ENCODE measurements around the gene SCN4B.

SCN4B gene

DNA sequence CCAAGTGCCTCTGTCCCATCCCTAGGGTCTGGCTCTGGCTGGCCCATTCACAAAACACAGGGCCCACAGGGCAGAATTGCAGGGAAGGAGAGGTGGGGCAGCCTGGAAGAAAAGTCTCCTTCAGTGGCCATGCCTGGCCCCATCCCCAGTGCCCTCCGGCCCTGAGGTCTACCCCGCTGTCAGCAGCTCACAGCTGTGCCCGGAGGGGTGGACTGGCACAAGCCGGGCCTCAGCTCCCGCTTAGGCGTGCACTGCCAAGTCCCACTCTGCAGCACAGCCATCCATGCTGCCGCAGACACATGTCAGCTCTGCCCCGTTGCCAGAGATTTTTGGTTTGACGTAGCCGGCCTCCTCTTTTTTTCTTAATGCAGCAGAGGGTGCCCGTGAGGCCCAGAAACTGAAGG is 27.7 kb upstream of the SCN4B start:
- TF ChIP-seq, protein P1, sequence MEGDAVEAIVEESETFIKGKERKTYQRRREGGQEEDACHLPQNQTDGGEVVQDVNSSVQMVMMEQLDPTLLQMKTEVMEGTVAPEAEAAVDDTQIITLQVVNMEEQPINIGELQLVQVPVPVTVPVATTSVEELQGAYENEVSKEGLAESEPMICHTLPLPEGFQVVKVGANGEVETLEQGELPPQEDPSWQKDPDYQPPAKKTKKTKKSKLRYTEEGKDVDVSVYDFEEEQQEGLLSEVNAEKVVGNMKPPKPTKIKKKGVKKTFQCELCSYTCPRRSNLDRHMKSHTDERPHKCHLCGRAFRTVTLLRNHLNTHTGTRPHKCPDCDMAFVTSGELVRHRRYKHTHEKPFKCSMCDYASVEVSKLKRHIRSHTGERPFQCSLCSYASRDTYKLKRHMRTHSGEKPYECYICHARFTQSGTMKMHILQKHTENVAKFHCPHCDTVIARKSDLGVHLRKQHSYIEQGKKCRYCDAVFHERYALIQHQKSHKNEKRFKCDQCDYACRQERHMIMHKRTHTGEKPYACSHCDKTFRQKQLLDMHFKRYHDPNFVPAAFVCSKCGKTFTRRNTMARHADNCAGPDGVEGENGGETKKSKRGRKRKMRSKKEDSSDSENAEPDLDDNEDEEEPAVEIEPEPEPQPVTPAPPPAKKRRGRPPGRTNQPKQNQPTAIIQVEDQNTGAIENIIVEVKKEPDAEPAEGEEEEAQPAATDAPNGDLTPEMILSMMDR (IDR thresholded peaks at IDR 0.05; ENCODE audit: low read depth, low read length, missing control alignments): no peak
- H3K4me3 ChIP-seq (replicated peaks; ENCODE audit: low read depth, low read length): no peak overlapping the region
- no peak for DNase-seq (ENCODE audit: extremely low read depth, low read depth)

DNA sequence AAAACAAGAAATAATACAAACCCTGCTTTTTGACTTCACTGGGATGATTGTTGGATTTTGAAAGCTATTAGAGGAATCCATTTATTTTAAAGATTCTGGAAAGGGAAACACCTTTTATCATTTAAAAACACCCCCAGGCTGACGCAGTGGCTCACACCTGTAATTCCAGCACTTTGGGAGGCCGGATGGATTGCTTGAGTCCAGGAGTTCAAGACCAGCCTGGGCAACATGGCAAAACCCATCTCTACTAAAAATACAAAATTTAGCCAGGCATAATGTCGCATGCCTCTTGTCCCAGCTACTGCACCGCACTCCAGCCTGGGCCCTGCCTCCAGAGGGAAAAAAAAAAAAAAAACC is 24.1 kb upstream of the SCN4B start:
- DNase-seq (ENCODE audit: extremely low read depth, low read depth): no peak
- H3K4me3 ChIP-seq (replicated peaks; ENCODE audit: low read depth, low read length): no peak overlapping the region
- TF ChIP-seq, protein P1 (IDR thresholded peaks at IDR 0.05; ENCODE audit: low read depth, low read length, missing control alignments): no peak

DNA sequence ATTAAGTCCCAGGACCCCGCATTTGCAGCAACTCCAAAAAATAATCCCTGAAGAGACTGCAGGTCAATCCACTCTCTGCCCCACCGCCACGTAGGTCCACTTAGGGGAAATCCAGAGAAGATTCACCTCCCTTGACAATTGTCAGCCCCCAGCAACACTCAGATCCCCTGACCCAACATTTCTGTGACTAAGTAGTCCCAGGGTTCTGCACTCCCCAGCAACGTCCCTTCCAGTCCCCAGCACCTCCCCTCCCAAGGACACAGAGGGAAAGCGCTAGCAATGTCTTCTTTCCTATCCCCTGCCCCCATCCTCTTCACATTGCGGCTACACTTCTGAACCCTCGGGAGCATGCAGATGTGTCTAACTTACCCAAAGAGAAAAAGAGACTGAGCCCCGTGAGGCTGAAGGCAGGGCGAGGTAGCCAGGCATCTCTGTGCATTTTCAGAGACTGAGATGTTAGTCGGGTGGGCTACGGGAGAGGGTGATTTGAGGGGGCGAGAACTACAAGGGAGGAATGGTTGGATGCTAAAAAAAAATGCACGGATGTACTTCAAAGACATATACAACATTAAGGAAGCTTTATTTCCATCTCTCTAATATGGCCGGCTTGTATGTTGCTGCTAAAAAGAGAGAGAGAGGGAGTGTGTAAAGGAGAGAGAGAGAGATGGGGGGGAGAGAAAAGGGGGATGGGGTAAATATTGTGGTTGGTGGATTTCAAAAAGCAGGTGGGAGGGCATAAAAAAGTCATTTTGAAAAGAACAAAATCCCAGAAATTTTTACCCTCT is 23.6 kb upstream of the SCN4B start, which contains the start of gene SCN2B:
TSS of gene SCN2B (minus strand) at position 647 of the 785 bp plus-strand sequence. CDS start at position 439, 208 bp downstream.
- TF ChIP-seq, protein P1 (IDR thresholded peaks at IDR 0.05; ENCODE audit: low read depth, low read length, missing control alignments): no peak
- DNase-seq (ENCODE audit: extremely low read depth, low read depth): no peak
- H3K4me3 ChIP-seq (replicated peaks; ENCODE audit: low read depth, low read length): no peak within 1 kb of the TSS

DNA sequence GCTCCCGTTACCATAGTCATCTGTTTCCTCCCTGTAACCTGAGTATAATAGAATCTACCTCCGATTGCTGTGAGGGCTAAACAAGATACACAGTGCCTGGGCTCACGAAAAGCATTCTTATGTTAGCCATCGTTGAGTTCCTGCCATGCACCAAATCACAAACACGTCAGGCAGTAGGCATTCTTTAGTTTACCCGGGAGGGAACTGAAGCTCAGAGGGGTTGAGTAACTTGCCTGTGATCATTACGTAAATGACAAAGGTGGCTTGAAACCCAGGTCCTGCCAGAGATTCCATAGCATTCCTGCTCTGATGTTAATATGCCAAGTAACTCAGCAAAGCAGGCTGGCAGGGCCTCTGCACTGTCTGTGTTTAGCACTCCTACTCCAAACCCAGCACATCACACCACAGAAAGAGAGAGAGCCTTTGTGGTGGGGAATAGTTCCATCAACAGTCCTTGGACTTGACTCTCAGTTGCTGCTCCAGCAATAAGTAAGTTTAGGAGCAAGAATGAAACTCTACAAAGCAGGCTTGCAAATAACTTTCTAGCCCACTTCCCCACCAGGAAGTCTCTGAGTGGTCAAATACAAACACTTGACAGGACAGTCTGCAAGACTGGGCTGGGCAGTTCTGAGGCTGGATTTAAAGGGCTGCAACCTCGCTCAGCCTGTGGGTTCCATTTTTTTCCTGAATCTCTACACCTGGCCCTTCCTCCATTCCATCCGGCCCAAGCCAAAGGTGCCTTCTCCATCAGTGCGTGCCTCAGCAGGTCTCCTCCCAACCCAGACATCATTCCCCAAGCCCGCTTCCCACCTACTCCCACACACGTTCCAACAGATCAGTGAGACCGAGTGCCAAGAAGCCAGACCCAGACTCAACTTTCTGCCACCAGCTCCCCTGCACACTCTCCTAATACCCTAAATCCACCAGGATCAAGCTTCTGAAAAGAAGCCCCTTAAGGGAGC is 22.7 kb upstream of the SCN4B start:
- no peak for DNase-seq (ENCODE audit: extremely low read depth, low read depth)
- no peak overlapping the region for H3K4me3 ChIP-seq (replicated peaks; ENCODE audit: low read depth, low read length)
- TF ChIP-seq, protein P1 (IDR thresholded peaks at IDR 0.05; ENCODE audit: low read depth, low read length, missing control alignments): no peak

DNA sequence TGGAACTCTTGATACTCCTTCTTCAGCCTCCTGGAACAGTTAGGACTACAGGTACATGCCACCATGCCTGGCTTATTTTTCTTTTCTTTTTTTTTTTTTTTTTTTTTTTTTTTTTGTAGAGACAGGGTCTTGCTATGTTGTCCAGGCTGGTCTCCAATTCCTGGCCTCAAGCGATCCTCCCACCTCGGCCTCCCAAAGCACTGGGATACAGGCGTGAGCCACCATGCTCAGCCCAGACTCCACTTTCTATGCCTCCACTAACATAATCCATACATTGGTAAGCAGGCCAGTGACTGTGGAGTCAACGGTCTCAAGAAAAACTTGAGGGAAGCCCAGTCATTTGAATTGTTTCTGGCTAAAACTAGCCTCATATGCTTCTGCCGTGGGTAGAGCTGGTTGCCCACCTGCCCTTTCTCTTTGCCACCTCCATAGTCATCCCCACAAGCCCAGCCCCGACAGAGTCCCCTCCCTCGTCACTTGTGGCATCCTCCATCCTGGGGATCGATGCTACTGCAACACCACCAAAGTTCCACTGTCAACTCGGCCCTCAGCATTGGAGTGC is 21.5 kb upstream of the SCN4B start:
- TF ChIP-seq, protein P1 (IDR thresholded peaks at IDR 0.05; ENCODE audit: low read depth, low read length, missing control alignments): no peak
- H3K4me3 ChIP-seq (replicated peaks; ENCODE audit: low read depth, low read length): no peak overlapping the region
- DNase-seq (ENCODE audit: extremely low read depth, low read depth): no peak

DNA sequence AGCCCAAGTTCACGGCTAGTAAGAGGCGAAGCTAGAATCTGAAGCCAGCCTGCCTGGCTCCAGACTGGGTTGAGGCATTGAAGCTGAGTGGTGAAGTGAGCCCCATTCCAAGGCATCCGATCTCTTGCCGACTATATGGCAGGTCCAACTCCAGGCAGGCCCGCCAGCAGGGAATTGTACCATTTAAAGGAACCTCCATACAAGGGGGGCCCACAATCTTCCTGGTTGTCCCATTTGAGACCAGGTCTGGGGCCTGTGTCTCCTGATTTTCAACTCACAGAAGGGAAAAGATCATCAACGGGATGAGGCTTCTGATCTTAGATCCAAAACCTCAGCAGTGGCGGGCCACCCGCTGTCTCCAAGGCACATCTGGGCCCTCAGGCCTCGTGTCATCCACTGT is 19.7 kb upstream of the SCN4B start:
- DNase-seq (ENCODE audit: extremely low read depth, low read depth): no peak
- H3K4me3 ChIP-seq (replicated peaks; ENCODE audit: low read depth, low read length): no peak overlapping the region
- TF ChIP-seq, protein P1 (IDR thresholded peaks at IDR 0.05; ENCODE audit: low read depth, low read length, missing control alignments): no peak
